ENCODE results near the gene SYT15.
"Not testable (repeated sequence)": the region's sequence is repeated elsewhere in the genome, so short reads cannot be mapped to it uniquely, and the experiment has no call there.

The SYT15 gene

DNA sequence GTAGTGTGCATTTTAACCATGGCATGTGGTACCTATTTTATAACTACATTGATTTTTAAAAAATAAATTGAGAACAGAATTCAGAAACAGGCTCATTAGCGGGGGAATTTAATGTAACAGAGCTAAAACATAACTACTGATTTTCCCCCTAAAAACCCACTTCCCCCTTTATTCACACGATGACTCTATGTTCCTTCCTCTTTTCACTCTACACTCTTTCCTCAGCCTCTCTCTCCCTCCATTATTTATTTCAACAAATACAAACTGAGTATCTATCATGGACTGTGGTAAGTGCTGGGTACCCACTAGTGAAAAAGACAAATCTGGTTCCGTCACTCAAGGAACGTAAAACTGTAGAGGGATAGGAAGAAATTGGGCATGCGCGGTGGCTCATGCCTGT lies 36.6 kb downstream of the SYT15 start:
- H3K36me3 ChIP-seq (ENCODE audit: control insufficient read depth, insufficient read depth, low read length): not testable (repeated sequence)

DNA sequence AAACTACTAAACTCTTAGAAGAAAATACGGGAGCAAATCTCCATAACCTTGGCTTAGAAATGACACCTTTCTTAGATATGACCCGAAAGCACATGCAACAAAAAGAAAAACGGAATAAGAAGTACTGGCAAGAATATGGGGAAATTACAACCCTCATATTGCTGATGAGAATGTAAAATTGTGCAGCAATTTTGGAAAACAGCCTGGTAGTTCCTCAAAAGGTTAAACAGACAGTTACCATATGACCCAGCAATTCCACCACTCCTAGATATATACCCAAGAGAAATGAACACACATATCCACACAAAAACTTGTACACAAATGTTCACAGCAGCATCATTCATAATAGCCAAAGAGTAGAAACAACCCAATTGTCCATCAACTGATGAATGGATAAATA lies 37.3 kb downstream of the SYT15 start:
- H3K4me1 ChIP-seq (ENCODE audit: control insufficient read depth, insufficient read depth, low read length); H3K9ac ChIP-seq (ENCODE audit: low read depth, low read length); H3K36me3 ChIP-seq (ENCODE audit: control insufficient read depth, insufficient read depth, low read length); H3K9me3 ChIP-seq (ENCODE audit: control insufficient read depth, insufficient read depth, low read length); H3K27me3 ChIP-seq (ENCODE audit: control insufficient read depth, insufficient read depth, low read length); H3K4me3 ChIP-seq (ENCODE audit: low read depth, low read length); H3K27ac ChIP-seq (ENCODE audit: low read depth, low read length): not testable (repeated sequence)

More for the DNA sequence above, 36.6 kb downstream of the SYT15 start:
- not testable (repeated sequence) for H3K27me3 ChIP-seq (ENCODE audit: control insufficient read depth, insufficient read depth, low read length); H3K4me3 ChIP-seq (ENCODE audit: low read depth, low read length); H3K9me3 ChIP-seq (ENCODE audit: control insufficient read depth, insufficient read depth, low read length); H3K27ac ChIP-seq (ENCODE audit: low read depth, low read length); H3K9ac ChIP-seq (ENCODE audit: low read depth, low read length); H3K4me1 ChIP-seq (ENCODE audit: control insufficient read depth, insufficient read depth, low read length)

DNA sequence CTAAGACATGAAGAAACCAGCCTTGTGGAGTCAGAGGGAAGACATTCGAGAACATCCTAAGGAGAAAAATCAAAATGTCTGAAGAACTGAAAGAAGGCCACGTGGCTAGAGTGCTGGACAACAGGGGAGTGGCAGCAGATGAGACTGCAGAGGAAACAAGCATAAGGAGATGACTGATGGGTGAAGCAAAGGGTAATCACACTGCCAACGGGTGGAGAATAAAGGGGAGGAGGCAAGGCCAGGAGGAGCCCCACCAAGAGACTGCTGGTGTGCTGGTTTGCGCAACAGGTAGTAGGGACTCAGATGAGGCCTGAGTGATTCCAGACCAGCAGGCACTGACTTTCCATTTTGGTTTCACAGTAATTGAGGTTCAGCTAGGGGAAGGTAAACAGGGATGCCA lies 38.2 kb downstream of the SYT15 start:
- not testable (repeated sequence) for H3K9me3 ChIP-seq (ENCODE audit: control insufficient read depth, insufficient read depth, low read length); H3K36me3 ChIP-seq (ENCODE audit: control insufficient read depth, insufficient read depth, low read length); H3K27ac ChIP-seq (ENCODE audit: low read depth, low read length); H3K4me1 ChIP-seq (ENCODE audit: control insufficient read depth, insufficient read depth, low read length); H3K4me3 ChIP-seq (ENCODE audit: low read depth, low read length); H3K9ac ChIP-seq (ENCODE audit: low read depth, low read length); H3K27me3 ChIP-seq (ENCODE audit: control insufficient read depth, insufficient read depth, low read length)

DNA sequence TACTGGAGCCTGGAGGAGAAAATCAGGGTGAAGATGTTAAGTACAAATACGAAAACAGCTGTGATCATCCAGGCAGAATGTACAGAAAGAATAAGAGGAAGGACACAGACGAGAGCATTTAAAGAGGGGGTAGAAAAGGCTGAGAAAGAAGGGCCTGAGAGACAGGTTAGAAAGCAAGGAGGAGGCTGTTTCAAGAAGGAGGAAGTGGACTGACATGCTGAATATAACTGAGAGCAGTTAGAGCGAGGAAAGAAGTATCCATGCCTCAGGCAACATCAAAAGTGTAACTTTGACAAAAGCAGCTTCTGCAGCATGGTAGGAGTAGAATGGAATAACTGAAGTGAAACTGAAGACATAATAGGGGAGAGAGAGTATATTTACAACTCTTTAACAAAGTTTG lies 39.0 kb downstream of the SYT15 start:
- not testable (repeated sequence) for H3K9me3 ChIP-seq (ENCODE audit: control insufficient read depth, insufficient read depth, low read length); H3K36me3 ChIP-seq (ENCODE audit: control insufficient read depth, insufficient read depth, low read length); H3K9ac ChIP-seq (ENCODE audit: low read depth, low read length); H3K27me3 ChIP-seq (ENCODE audit: control insufficient read depth, insufficient read depth, low read length); H3K27ac ChIP-seq (ENCODE audit: low read depth, low read length); H3K4me1 ChIP-seq (ENCODE audit: control insufficient read depth, insufficient read depth, low read length); H3K4me3 ChIP-seq (ENCODE audit: low read depth, low read length)

DNA sequence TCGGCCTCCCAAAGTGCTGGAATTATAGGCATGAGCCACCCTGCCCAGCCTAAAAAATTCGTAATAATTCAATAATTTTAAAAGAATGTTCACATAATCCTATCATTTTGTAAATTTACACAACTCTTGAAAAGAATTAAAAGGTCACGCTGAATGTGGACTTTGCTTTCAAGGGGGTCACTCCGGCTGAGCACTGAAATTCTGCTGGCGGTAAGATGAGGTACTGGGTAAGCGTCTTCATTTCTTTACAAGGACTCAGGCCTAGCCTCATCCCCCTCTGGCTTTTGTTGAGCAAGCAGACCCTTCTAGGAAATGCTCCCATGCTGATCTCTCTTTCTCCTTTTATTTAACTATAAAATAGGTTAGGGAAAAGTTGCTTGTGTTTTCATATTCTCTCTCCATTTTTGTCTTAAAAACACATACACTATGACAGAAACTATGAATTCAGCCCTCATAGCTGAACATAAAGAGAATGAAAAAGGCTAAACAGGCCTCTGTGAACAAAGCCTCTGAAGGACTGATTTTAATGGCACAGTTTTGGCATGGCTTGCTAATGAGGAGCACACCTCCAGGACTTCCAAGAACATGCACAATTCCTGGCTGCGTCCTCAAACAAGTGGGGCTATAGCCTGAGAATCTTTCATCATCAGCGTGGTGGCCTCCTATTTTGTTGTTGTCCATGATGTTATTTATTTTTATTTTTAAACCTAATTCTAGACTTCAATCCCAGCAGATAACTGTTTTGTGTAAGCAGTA lies 45.1 kb downstream of the SYT15 start:
- H3K36me3 ChIP-seq (ENCODE audit: control insufficient read depth, insufficient read depth, low read length); H3K27me3 ChIP-seq (ENCODE audit: control insufficient read depth, insufficient read depth, low read length); H3K4me3 ChIP-seq (ENCODE audit: low read depth, low read length); H3K9ac ChIP-seq (ENCODE audit: low read depth, low read length); H3K27ac ChIP-seq (ENCODE audit: low read depth, low read length); H3K9me3 ChIP-seq (ENCODE audit: control insufficient read depth, insufficient read depth, low read length); H3K4me1 ChIP-seq (ENCODE audit: control insufficient read depth, insufficient read depth, low read length): not testable (repeated sequence)

DNA sequence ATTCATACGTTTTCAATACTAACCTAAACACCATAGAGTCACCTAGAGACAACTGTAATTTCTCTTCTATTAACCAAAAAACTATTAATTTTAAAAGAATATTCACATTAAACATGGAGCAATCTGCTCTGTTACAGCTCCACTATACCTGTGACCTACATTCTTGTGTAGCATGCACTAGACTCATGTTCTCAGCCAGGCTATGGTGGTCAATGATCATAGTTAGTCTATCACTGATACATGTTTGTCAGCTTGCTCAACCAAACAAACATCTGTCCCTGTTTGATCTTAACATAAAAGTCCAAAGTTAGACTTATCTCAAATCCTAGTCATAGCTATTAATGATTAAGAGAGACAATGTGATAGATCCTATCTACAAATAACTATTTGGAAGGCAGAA lies 50.9 kb downstream of the SYT15 start:
- not testable (repeated sequence) for H3K27me3 ChIP-seq (ENCODE audit: control insufficient read depth, insufficient read depth, low read length); H3K4me3 ChIP-seq (ENCODE audit: low read depth, low read length); H3K9ac ChIP-seq (ENCODE audit: low read depth, low read length); H3K27ac ChIP-seq (ENCODE audit: low read depth, low read length); H3K4me1 ChIP-seq (ENCODE audit: control insufficient read depth, insufficient read depth, low read length); H3K36me3 ChIP-seq (ENCODE audit: control insufficient read depth, insufficient read depth, low read length); H3K9me3 ChIP-seq (ENCODE audit: control insufficient read depth, insufficient read depth, low read length)

DNA sequence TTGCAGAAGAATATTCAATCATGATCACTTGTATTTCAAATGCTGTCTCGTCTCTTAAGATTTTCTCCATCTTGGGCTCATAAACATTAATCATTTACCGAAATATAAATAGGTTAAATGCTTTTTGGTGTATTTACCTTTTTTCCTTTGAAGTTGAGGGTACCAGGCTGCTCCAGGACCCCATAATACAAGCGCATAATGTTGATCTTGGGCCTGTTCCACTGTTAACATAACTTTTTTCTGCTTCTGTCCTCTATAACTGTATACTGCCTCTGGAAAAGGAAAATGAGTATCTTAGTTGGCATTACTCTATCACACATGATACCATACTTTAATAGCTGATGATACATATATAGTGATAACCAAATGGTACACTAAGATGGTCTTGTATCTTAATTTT lies 51.9 kb downstream of the SYT15 start:
- not testable (repeated sequence) for H3K27ac ChIP-seq (ENCODE audit: low read depth, low read length); H3K9me3 ChIP-seq (ENCODE audit: control insufficient read depth, insufficient read depth, low read length); H3K4me3 ChIP-seq (ENCODE audit: low read depth, low read length); H3K9ac ChIP-seq (ENCODE audit: low read depth, low read length); H3K36me3 ChIP-seq (ENCODE audit: control insufficient read depth, insufficient read depth, low read length); H3K4me1 ChIP-seq (ENCODE audit: control insufficient read depth, insufficient read depth, low read length); H3K27me3 ChIP-seq (ENCODE audit: control insufficient read depth, insufficient read depth, low read length)

DNA sequence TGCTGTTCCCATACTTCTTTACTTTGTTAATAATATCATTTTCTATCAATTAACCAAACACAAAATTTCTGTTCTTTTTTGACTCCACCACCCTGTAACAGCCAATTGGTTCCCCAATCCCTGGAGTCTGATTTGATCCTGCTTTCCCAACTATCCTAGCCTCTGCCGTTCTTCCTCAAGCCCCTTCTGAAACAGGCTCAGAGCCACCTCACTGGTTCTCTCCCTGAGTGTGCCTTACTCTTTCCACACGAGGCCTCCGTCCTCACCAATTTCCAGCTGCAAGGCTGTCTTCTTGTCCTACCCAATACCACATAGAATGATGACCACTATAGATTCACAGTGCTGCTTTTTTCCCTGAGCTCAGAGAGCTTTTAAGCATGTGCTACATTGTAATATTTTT lies 52.8 kb downstream of the SYT15 start:
- not testable (repeated sequence) for H3K4me3 ChIP-seq (ENCODE audit: low read depth, low read length); H3K27ac ChIP-seq (ENCODE audit: low read depth, low read length); H3K9ac ChIP-seq (ENCODE audit: low read depth, low read length); H3K9me3 ChIP-seq (ENCODE audit: control insufficient read depth, insufficient read depth, low read length); H3K36me3 ChIP-seq (ENCODE audit: control insufficient read depth, insufficient read depth, low read length); H3K27me3 ChIP-seq (ENCODE audit: control insufficient read depth, insufficient read depth, low read length); H3K4me1 ChIP-seq (ENCODE audit: control insufficient read depth, insufficient read depth, low read length)

DNA sequence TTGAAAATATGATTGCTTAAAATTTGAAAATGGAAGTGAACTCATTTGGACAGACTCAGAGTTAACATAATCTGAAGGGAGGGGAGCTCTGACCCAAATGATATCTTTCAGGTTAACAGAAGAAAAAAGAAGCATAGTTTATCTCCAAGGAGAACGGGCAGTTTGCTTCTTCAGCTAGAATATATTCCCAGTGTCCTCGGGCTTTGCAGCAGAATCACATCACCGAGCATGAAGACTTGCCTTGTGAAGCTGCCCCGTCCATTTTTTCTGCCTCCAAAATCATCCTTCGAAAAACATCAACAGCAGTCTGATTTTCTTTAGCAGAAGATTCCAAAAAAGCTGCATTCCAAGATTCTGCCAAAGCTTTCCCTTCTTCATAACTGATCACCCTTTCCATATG lies 55.8 kb downstream of the SYT15 start:
- H3K9me3 ChIP-seq (ENCODE audit: control insufficient read depth, insufficient read depth, low read length); H3K9ac ChIP-seq (ENCODE audit: low read depth, low read length); H3K36me3 ChIP-seq (ENCODE audit: control insufficient read depth, insufficient read depth, low read length); H3K27me3 ChIP-seq (ENCODE audit: control insufficient read depth, insufficient read depth, low read length); H3K4me3 ChIP-seq (ENCODE audit: low read depth, low read length); H3K27ac ChIP-seq (ENCODE audit: low read depth, low read length); H3K4me1 ChIP-seq (ENCODE audit: control insufficient read depth, insufficient read depth, low read length): not testable (repeated sequence)

DNA sequence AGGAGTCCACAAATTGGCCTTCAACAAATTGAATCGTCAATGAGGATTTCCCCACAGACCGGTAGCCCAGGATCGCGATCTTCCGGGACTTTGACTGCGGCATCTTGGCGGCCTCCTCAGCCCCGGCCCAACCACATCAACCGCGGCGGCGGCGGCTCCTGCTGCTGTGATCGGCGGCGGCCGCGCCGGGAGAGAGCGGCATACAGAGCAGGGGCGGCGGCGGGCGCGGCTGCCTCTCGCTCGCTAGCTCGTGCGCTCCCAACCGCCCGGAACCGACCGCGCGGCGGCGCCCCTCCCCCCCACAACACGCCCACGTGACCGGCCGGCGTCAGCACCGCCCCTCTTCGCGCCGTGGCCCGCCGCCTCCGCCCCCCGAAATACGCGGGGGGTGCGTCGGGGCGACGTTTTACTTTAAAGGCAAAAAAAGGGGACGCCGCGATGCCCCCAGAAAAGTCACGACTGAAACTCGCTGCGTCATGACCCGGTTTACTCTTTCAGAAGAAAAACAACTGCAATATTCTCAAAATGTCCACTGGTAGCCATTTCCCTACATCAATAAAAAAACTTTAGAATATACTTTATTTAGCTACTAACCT lies 56.5 kb downstream of the SYT15 start:
- not testable (repeated sequence) for H3K4me1 ChIP-seq (ENCODE audit: control insufficient read depth, insufficient read depth, low read length); H3K9me3 ChIP-seq (ENCODE audit: control insufficient read depth, insufficient read depth, low read length); H3K27ac ChIP-seq (ENCODE audit: low read depth, low read length); H3K4me3 ChIP-seq (ENCODE audit: low read depth, low read length); H3K36me3 ChIP-seq (ENCODE audit: control insufficient read depth, insufficient read depth, low read length); H3K27me3 ChIP-seq (ENCODE audit: control insufficient read depth, insufficient read depth, low read length); H3K9ac ChIP-seq (ENCODE audit: low read depth, low read length)

DNA sequence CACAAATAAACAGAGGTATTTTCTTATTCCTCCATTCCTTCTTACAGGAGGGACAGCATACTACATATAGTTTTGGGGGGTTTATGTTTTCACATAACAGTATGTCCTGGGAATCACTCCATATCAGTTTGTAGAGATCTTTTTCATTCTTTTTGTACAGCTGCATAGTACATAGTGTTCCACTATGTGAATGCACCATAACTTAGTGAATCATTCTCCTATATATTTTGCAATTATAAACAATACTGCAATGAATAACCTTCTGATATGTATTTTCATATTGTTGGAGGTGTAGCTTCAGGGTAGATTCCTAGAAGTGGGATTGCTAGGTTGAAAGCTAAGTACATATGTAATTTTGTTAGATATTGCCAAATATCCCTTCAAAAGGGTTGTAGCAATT lies 61.1 kb downstream of the SYT15 start:
- H3K36me3 ChIP-seq (ENCODE audit: control insufficient read depth, insufficient read depth, low read length); H3K4me3 ChIP-seq (ENCODE audit: low read depth, low read length); H3K4me1 ChIP-seq (ENCODE audit: control insufficient read depth, insufficient read depth, low read length); H3K27me3 ChIP-seq (ENCODE audit: control insufficient read depth, insufficient read depth, low read length); H3K27ac ChIP-seq (ENCODE audit: low read depth, low read length); H3K9me3 ChIP-seq (ENCODE audit: control insufficient read depth, insufficient read depth, low read length); H3K9ac ChIP-seq (ENCODE audit: low read depth, low read length): not testable (repeated sequence)
